ENCODE measurements around the gene ABLIM1.

Gene ABLIM1

DNA sequence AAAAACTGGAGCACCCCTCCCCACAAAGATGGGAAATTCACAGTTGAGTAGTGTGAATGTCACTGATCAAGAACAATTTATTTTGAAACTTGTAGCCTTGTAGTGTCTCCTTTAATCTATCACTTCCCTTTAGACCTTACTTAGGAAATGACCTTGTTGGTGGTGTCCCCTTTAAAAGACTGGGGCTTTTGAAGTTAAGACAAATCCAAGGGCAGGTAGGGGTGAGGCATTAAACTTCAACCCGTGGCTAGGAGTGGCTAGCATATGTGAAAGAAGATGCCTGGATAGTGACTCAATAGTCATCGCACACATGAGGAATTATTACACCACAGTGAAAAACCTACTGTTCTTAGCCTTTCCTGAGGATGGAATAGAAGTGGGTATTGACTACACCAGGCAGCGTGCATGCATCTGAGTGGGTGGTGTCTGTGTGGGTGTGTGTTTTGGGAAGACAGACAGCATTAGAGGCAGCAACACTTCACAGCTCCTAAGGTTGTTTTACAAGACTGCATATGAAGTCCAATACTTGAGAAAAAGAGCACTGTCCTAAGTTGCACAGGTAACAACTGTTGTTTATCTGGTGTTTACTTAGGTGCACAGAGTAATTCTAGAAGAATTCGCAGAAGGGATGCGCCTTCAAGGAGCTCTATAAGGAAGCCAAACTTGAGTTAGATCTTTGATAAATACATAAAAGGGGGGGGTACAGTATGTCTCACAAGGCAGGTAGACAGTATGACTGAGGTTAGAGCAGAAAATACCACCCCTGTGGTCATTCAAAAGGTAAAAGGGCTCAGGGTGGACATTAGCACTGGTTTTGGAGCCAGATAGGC, 32.9 kb downstream of the ABLIM1 start:
- in situ Hi-C loops (cut with MboI; ENCODE audit: low sequenced_read_pairs), result no loop called here

DNA sequence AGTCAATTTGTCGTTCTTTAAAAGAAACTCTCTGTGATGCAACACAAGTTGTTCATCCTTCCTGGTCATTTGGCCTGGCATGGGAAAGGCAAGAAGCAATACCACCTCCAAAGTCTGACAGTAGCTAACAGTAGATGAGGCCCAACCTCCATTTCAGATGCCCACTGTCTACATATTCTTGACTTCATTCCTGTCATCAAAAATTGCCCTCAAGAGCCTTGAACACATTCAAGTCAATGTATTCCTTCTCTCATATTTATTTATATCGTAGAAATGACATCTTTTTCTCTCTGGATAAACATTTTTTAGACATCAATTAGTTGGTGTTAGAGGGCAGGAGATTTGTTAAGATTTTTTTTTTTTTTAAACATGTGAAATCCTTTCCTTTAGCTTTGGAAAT, 33.7 kb downstream of the ABLIM1 start:
- in situ Hi-C loops (cut with MboI; ENCODE audit: low sequenced_read_pairs), result no loop called here

DNA sequence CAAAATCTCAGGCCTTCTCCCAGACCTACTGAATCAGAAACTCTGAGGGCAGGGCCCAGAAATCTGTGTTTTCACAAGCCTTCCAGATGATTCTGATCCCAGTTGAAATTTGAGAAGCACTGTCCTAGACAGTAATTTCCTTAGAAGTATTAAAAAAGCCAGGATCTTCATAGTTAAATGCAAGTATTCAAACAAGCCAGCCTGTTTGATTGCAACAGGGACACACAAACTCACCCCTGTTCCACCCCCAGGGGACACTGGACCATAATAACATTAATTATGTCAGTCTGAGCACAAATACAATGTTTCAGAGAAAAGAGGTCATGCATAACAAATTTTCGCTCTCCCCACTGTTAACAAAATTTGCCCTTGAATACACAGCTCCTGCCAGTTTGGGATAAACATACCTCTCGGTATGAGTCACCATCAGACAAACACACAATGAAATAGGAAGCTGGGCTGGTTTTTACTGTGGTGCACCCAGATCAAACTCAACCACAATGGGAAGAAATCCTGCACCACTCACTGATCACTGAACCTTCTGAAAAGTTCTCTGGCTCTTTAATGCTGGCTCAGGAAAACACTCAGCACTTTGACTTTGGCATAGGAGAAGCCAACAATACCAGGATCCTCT, 34.3 kb downstream of the ABLIM1 start:
- in situ Hi-C loops (cut with MboI; ENCODE audit: low sequenced_read_pairs), result no loop called here

DNA sequence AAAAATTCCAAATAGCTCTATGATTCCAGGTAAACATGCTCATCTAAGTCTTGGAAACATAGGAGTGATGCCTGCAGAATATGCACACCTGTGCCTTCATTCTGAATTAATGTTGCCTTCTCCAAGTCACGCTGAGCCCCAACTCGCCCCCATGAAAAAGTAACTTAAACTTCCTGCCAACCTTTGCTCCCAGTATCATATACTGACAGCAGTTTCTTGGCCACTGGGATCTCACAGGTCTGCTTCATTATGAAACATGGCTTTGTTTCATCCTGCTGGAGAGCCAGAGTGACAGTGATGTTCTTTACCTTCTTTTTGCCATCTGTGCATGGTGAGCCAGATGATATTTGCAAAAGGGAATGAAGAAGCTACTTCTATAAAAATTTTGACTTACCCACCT, 34.9 kb downstream of the ABLIM1 start:
- in situ Hi-C loops (cut with MboI; ENCODE audit: low sequenced_read_pairs), result no loop called here

DNA sequence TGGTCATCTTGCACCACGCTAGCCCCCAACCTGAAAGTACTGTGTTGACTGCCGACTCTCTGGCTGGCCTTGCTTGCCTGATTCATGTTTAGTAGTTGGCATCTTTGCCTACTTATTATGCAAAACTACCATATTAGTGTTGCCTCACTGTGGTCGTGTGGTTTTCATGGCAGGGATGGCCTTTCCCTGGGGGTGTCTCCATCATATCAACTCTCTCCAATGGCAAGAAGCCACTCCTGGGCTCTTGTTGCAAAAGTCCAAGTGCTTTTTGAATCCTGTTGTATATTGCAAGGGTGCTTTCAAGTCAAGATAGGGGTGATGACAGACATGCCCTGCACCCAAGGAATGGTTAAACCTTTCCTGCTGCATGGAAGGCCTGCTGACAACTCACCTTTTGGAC, 39.4 kb downstream of the ABLIM1 start:
- in situ Hi-C loops (cut with MboI; ENCODE audit: low sequenced_read_pairs), result no loop called here

DNA sequence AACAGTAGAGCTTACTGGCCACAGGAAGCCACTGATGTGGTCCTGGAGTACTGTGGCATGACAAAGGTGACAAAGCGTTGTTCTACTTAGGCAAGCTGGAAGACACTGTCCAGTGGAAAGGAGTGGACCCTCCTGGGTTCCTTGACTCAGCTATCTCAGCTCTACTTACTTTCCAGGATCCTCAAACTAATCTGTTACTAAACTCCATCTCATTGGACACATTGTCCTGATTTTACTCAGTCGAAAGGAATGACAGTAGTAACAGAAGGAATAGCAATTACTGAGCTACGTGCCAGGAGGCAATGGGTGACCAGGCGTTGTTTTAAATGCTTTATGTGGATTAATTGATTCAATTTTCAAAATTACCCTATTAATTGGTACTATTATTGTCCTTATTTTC, 41.6 kb downstream of the ABLIM1 start:
- in situ Hi-C loops (cut with MboI; ENCODE audit: low sequenced_read_pairs), result no loop called here

DNA sequence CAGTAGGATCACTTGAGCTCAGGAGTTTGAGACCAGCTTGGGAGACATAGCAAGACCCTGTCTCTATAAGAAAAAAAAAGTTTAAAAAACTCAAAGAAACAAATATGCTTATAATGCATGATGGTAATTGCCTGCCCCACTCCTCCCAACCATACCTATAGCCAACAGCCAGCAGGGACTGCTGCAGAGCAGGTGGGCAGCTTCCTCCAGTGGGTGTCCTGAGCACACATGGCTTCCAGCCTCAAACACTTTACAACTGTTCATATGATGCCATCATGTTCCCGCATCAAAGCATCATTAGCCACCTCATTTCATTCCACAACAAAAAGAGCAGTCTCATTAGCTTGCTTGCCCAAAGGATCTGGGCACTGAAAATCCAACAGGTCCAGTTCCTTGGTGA, 42.0 kb downstream of the ABLIM1 start:
- in situ Hi-C loops (cut with MboI; ENCODE audit: low sequenced_read_pairs), result no loop called here

DNA sequence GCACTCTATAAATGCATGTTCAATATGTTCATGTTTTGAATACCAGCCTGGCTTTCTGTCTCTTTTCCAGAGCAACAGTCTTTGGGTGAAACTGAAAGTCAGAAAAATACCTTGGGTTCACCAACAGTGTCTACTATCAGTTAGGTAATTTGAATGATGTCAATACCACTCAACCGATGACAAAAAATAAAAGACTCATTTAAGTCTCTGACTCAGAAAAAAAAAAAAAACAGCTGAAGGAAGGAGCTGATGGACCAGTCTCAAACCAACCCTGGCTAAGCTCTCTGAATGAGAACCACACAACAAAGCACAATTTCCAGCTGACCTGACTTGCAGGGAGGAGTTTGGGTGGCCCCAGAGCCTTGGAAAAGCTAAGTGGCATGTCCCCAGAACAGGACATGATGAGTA, 42.5 kb downstream of the ABLIM1 start:
- in situ Hi-C loops (cut with MboI; ENCODE audit: low sequenced_read_pairs), result no loop called here

DNA sequence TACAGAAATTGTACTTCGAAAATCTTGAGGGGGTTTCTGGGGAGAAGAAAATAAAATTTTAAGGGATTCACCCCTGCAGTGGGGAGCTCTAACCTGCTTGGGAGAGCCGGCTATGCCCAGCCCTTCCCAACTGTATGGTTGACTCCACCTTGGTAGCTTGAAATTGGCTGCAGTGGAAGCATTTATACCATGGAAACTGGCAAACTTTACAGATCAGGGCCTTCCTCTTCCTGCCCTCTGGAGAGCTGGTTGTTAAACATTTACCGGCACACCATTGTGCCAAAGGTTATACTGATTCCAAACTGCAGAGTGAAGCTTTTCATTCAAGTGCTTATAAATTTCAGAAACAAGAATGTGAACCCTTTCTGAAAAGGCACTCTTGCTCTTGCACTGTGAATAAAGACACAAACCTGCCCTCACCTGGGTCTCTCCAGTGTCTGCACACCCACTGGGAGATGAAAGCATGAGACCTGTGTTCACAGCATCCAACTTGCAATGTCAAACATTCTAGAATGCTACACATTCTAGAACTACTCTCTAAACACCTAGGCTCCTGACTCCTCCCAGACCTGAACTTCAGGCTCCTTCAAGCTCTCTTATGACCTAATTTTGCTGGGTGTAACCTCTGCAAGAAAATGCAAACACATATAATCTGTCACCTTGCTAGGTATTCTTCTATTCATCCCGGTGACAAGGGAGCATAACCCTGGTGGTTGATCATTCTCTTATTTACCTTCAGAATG, 44.7 kb downstream of the ABLIM1 start:
- in situ Hi-C loops (cut with MboI; ENCODE audit: low sequenced_read_pairs), result no loop called here

DNA sequence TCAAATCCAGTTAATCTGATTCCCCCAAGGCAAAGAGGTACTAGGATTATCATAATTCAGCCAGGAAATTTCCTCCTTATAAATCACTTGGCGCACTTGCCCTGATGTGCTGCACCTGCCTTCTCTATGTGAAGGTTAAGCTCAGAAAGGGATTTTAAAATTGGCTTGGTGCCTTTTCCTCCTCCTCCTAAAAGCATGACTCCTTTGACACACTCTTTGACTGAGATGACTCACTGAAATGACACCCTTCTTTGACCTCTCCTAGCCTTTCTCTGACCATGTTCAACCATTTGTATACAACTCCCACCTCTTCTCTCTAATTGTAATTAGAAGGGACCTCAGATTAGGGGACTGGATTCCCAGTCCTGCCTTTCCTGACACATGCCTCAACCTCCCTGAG, 46.5 kb downstream of the ABLIM1 start:
- in situ Hi-C loops (cut with MboI; ENCODE audit: low sequenced_read_pairs), result no loop called here

DNA sequence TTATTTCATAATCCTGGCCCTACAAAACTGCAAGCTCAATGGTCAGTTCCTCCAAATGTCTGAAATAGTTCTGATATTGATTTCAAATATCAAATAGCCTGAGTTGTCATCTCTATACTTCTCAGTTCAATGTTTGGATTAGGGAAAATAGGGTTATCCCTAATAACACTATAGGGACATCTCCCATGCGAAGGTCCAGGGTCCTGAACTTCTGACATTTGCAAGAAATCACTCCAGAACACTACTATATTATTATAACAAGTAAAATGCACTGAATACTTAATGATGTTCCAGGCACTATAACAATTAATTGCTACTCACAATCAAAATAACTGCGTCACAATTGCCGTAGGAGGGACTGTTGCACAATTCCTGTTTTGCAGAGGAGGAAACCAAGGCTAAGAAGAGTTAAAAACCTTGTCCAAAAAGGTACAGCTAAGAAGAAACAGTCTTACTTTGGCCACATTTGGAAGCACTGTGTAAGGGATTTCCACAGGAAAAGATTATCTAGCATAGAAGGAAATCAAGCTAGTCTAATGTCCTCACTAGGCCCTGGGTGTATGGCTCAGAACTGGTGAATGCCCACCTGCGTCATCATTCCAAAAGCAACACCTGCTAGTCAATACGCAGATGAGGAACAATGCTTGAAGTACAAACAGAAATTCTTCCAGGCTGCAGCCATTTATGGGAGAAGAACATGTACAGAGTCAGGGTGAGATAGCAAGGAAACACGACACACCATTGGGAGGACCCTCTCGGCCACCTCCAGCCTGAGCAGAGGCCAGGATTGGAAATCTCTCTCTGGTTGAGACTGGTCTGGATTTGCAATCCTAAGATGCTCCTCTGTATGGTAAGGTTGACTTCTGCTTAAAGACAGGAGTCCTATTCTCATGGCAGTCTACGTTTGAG, 48.3 kb downstream of the ABLIM1 start:
- in situ Hi-C loops (cut with MboI; ENCODE audit: low sequenced_read_pairs), result no loop called here

DNA sequence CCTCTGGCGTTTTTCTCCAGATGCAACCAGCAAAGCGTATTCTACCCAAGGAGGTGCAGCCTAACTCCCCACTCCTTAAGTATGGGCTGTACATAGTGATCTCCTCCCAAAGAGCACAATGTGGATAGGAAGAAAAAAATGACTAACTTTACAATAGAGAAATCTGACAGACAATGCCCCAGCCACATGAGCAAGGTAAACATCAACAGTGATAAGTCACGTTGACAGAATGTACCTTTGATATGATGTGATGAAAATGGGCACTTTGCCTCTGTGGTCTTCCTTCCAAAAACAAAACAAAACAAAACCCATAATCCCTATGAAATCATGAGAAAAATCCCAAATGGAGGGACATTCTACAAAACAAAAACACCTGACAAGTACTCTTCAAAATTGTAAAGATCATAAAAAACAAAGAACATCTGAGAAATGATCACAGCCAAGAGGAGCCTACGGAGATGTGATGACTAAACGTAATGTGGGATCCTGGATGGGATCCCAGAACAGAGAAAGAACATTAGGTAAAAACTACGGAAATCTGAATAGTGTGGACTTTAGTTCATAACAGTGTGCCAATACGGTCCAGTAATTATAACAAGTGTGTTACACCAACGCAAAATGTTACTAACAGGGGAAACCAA, 50.6 kb downstream of the ABLIM1 start:
- in situ Hi-C loops (cut with MboI; ENCODE audit: low sequenced_read_pairs), result no loop called here

DNA sequence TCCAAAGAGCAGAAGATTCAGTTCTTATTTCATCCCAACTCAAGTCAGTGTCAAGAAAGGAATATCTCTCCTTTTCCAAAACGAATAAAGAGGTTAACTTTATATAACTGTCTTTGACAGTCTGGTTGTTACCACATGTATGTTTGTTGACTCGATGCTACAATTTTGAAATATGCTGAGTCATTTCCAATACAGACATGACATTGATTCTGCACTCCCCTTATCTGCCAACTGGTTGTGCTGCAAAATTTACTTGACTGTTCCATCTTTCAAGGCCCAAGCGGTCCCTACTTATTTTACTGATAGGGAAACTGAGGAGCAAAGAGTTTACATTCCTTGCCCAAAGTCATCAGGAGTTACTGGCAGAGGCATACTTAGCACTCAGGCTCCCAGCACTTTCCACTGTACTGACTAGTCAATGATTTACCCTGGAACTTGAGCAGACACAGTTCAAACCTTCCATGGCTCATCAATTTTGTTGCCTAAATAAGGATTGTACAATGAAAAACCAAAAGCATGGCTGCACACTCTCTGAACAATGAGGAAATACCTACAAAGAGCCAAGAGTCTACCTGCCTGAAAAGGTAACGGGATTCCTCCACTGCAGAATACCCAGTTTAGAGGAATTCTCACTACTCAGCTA, 52.8 kb downstream of the ABLIM1 start:
- in situ Hi-C loops (cut with MboI; ENCODE audit: low sequenced_read_pairs), result no loop called here

DNA sequence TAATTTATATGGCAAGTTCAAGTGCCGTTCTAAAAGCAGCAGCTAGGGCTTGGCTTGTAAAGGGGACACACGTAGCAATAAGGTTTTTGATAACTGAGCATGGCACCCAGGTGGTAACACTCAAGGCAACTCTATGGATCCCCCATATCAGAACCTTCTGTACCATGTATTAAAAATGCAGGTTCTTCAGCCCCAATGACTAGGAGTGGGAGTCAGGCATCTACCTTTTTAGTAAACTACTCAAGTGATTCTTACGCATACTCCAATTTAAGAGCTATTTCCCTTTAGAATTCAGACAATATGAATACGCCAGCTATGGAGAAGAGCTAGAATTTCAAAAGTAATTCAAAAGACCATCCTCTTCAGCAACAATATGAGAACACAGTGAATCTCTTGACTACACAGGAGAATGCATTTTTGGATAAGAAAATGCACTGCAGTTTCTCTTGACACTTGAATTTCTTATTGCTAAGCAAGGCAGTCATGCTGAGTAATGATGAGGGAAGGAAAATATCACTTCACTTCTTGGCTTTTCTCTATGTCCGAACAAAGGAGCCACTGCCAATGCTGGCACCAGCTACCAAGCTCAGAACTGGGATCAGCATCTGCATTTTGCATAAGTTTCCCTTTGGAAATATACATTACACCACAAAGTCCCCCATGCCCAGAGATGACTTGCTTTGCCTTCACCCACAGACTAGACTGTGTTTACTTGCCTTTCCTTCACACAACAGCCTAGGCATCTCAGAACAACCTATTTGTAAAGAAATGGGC, 53.5 kb downstream of the ABLIM1 start:
- in situ Hi-C loops (cut with MboI; ENCODE audit: low sequenced_read_pairs), result no loop called here

DNA sequence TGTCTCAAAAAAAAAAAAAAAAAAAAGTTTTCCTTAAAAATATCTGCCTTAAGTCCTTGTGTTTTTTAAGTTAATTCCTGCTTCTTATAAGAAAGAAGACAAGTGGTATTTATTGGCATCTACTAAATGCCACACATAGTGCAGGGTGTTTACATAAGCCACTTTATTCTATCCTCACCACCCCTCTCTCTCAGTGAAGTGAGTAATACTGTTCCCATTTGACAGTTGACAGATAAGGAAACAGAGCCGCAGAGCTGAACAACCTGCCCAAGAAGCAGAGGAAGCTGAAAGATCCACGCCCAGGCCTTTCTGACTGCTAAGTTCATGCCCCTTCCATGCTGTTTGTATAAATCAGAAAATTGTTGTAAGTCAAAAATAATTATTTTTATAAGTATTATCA, 54.1 kb downstream of the ABLIM1 start:
- in situ Hi-C loops (cut with MboI; ENCODE audit: low sequenced_read_pairs), result no loop called here

DNA sequence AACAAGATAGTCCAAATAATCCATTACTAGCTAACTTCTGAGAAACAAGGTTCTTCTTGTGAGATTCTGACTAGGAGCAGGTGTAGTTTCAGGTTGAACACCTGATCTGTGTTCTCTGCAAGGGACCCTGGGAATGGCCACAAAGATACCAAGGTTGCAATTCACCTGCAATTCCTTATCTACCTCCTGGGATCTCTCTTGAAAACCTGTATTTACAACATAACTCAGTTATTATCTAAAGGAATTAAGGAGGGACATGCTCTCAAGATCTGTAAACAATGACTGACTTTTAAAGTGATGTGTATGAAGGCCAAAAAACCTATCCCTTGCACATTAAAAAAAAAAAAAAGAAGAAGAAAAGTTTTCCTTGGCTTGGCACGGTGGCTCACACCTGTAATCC, 54.8 kb downstream of the ABLIM1 start:
- in situ Hi-C loops (cut with MboI; ENCODE audit: low sequenced_read_pairs), result no loop called here

DNA sequence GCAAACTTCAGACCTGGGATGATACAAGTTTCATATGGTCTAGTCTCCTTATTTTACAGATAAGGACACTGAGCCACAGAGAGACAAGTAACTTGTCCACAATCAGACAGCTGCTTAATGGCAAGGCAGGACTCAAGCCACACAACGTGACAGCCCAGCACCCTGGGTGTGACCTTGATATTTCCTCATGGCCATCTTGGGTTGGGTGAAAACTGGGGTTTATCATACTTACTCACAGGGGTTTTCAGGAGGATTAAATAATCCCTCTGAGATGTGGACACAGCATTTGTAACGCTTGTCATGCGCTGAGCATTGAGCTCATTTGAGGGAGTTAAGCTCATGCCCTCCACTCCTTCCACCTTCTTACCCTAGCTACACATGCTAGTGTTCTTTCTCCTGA, 58.0 kb downstream of the ABLIM1 start:
- in situ Hi-C loops (cut with MboI; ENCODE audit: low sequenced_read_pairs), result no loop called here

DNA sequence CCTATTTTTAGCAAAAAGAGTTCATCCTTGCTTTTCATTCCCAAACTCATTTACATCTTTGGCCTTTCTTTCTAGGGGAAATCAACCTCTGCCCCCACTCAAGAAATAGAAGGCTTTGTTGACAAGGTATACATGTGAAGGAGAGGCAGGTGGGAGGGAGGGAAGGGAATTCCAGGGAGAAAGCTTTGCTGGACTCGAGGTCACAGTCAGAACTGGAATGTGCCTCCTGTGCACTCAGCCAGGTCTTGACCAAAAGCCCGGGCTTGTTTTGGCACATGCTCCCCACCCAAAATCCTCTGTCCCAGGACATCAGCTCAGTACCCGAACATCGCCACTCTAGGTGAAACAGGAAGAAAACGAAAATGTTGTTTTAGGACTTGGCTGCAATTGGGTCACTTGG, 61.3 kb downstream of the ABLIM1 start:
- in situ Hi-C loops (cut with MboI; ENCODE audit: low sequenced_read_pairs), result no loop called here

DNA sequence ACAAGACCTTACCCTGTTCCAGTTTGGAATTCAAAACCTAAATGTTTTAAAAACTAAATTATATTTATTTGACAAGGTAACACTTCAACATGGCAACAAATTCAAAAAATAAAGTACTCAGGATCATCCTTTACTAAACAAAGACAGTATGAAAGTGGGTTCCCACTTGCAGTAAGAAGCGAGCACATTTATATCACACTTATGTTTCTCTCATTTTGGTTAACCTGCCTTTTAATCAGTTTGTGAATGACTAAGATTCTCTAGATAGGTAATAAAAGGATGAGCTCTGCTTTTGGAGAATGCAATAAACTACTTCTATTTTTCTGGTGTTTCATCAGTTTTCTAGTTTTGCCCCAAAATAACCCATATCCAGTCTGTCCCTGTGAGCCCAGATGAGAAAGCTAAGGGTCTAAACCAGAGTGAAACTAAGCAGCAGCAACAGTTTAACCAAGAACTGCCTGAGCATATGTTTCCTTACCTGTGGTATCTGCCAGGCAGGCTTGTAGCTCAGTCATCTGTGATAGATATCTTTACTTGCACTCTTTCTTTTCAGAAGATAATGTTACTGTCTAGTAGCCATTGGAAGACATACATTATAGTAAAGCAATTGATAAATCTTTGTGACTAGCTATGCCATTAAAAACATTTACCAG, 64.1 kb downstream of the ABLIM1 start:
- in situ Hi-C loops (cut with MboI; ENCODE audit: low sequenced_read_pairs), result no loop called here

Data from HL-60/S4 treated with phorbol 12-myristate 13-acetate at 8.2 ng/mL for 4 days and 3 days (cell line).